Heart left ventricle (tissue), 16 donors: ENCODE data around the gene EFHC1. TPM values are rescaled to one million over a fixed set of nuclear protein-coding genes. Genes with fewer than 3 reads are reported as not detected.

Source experiments
- ATAC-seq, 4 donors: fragments of 200-7000 bp; cut with Tn5 transposase; one replicate each; pipeline ENCODE4 v1.9.1; 2020 to 2022; ENCODE audit warnings: moderate library complexity in 4 of 4, mild to moderate bottlenecking in 3 of 4, moderate number of reproducible peaks in 1 of 4
- DNase-seq, 5 donors: peaks; one replicate each; pipeline ENCODE4 v3.0.0-alpha.2; 2020
- H3K27ac ChIP-seq, 12 donors: fragments of 200-600 bp; sonication (generic) in 4 of 12; one replicate each; pipeline versions ENCODE4 v1.5.0 to v1.8.0; 2016 to 2022; ENCODE audit warnings: mild to moderate bottlenecking in 2 of 12
- H3K27me3 ChIP-seq, 9 donors: fragments of 200-600 bp; sonication (generic) in 2 of 9; one replicate each; pipeline versions ENCODE4 v1.5.1 to v1.8.0; 2016 to 2022; ENCODE audit warnings: mild to moderate bottlenecking in 3 of 9
- H3K36me3 ChIP-seq, 9 donors: fragments of 200-600 bp; sonication (generic) in 2 of 9; one replicate each; pipeline versions ENCODE4 v1.5.0 to v1.8.0; 2018 to 2022; ENCODE audit warnings: mild to moderate bottlenecking in 2 of 9
- H3K4me1 ChIP-seq, 12 donors: fragments of 200-600 bp; sonication (generic) in 4 of 12; one replicate each; pipeline versions ENCODE4 v1.5.0 to v1.8.0; 2016 to 2022; ENCODE audit warnings: mild to moderate bottlenecking in 3 of 12
- H3K4me3 ChIP-seq, 12 donors: fragments of 200-600 bp; sonication (generic) in 4 of 12; one replicate each; pipeline versions ENCODE4 v1.5.0 to v1.8.0; 2017 to 2022; ENCODE audit warnings: mild to moderate bottlenecking in 9 of 12, moderate library complexity in 4 of 12
- H3K9me3 ChIP-seq, 12 donors: fragments of 200-600 bp; sonication (generic) in 4 of 12; one replicate each; pipeline versions ENCODE4 v1.5.0 to v1.8.0; 2016 to 2022; ENCODE audit warnings: mild to moderate bottlenecking in 1 of 12
- CTCF ChIP-seq, 12 donors: fragments of 200-600 bp; sonication (generic) in 4 of 12; IDR thresholded peaks; one replicate each; pipeline versions ENCODE4 v1.5.0 to v1.8.0; 2018 to 2022; ENCODE audit warnings: antibody characterized with exemption in 12 of 12, mild to moderate bottlenecking in 5 of 12
- POLR2A ChIP-seq, 2 donors: fragments of 450-650 bp; IDR thresholded peaks; one replicate each; pipeline ENCODE4 v1.6.1; 2017; ENCODE audit warnings: antibody characterized with exemption in 2 of 2, mild to moderate bottlenecking in 2 of 2, moderate library complexity in 2 of 2
- WGBS, 4 donors: extraction: QIAGEN DNeasy Blood & Tissue Kit in 2 of 4; methylation state at CpG; one replicate each; pipeline versions ENCODE4 v1.1.5 to v1.1.7; 2013 to 2018; 5-methylcytosine and 5-hydroxymethylcytosine counted together
- intact Hi-C, 10 donors: fragments of 100-400 bp; cut with DNase I; formaldehyde crosslinking; loops; one replicate each; pipeline versions ENCODE4 v1.11.1 to v1.14.2; 2022
- polyA plus RNA-seq, 2 donors: library from polyadenylated mRNA; stranded (reverse); fragments of 200-250 nt; gene quantifications; one replicate each; pipeline ENCODE4 v1.2.3, GENCODE V29; 2013
- total RNA-seq, 9 donors: library from RNA; depleted of rRNA in 2 of 9; stranded (reverse); fragments of >200 nt in 2 of 9; fragmentation: NEBNext Ultra II Directional in 3 of 9; extraction: Animal tissue kit (Norgen Biotek cat#: 25700) in 3 of 9; gene quantifications; one replicate each; pipeline versions ENCODE4 v1.1.0 to v1.2.4, GENCODE V29; 2016 to 2023
- donor health status: ischemic (EF 13 %, LVEDD 7.1; RV severe dilation, severe dysfunction).
- donor health status: healthy with polysubstance abuse.
- donor health status: DM: no; HTN: yes; CAD: no.
- donor health status: DM: no; HTN: no; CAD: no.
- donor health status: ischemic (EF 25% LVEDD 6.9; RV normal size, moderate dysfunction).
- donor health status: ischemic (EF 25% LVEDD 5.7; RV mildly dilated, moderate dysfunction).
- donor health status: healthy.
- donor health status: DM: yes; HTN: yes; CAD: no.
- donor health status: ischemic (EF 35%, LVEDD 5.7; RV mildly dilated, moderate dysfunction).
- donor health status: nonischemic (EF 11% LVEDD 7.7; RV severe dilation, severe dysfunction).
- donor health status: DM: yes; HTN: yes; CAD: no.
- donor health status: PGD.
- donor health status: ischemic (EF 29% LVEDD 5.4; RV normal size, mild dysfunction).
- donor health status: nonischemic (EF 23%, LVEDD 6.1; RV moderate dilation, normal function).

EFHC1 gene
- total and polyA plus RNA-seq, 11 donors = 2.6 to 14.4 (median 4.3) TPM

GRCh38 chr6:52503323-52503747 is 83.2 kb downstream of the EFHC1 start:
- Histone ChIP-seq H3K4me3 (no peak overlapping the region), H3K27me3 (no peaks in the 10 kb centered on the region), H3K27ac (peak overlapping the region in 11 of 12 donors; percentile 65 to 88 (median 79)), H3K4me1 (peaks cover 11 to 77% (median 54%) of the 10 kb centered on the region in 12 donors), H3K36me3 (peaks cover 0 to 56% (median 47%) of the 10 kb centered on the region in 9 donors), H3K9me3 (no peaks in the 10 kb centered on the region)
- ATAC-seq (no peak), DNase-seq (peak in 3 of 5 donors; percentile 59 to 71 (median 66))
- TF ChIP-seq CTCF (IDR thresholded peaks at IDR 0.05) (peak in 4 of 12 donors; percentile 7 to 22 (median 15)), POLR2A (IDR thresholded peaks at IDR 0.05) (no peak)
- intact Hi-C loops = loop anchor here in 7 of 10 donors (5.0 kb wide), 6 partner anchors 69 to 159 kb away; partner anchors contain the start of genes TRAM2 (in 3 of the 7) and EFHC1 (in 1 of the 7)
- 52 to 70% (median 62%) methylated on average over 3 to 5 of the region's 5 CpGs for WGBS, 4 donors

GRCh38 chr6:52503851-52504781 is 84.0 kb downstream of the EFHC1 start:
- WGBS, 4 donors = 23 to 31% (median 28%) methylated on average over 9 to 24 of the region's 24 CpGs
- Histone ChIP-seq H3K4me1 (peaks cover 11 to 75% (median 47%) of the 10 kb centered on the region in 12 donors), H3K27me3 (no peaks in the 10 kb centered on the region), H3K36me3 (peaks cover 0 to 64% (median 55%) of the 10 kb centered on the region in 9 donors), H3K4me3 (no peak overlapping the region), H3K27ac (peak overlapping the region; percentile 50 to 88 (median 78)), H3K9me3 (no peaks in the 10 kb centered on the region)
- DNase-seq (peak; percentile 89 to 94 (median 92)), ATAC-seq (peak; percentile 84 to 90 (median 86))
- intact Hi-C loops = loop anchor here in 7 of 10 donors (1.0 to 5.0 kb wide), 8 partner anchors 68 to 158 kb away; partner anchors contain the start of genes TRAM2 (in 4 of the 7) and EFHC1 (in 1 of the 7)
- no peak for TF ChIP-seq CTCF (IDR thresholded peaks at IDR 0.05)
- TF ChIP-seq POLR2A (IDR thresholded peaks at IDR 0.05) = no peak

- 39 to 60% (median 48%) methylated on average over 2 to 10 of the region's 10 CpGs for WGBS, 4 donors
- TF ChIP-seq POLR2A (IDR thresholded peaks at IDR 0.05) (no peak), CTCF (IDR thresholded peaks at IDR 0.05) (no peak)
- DNase-seq (no peak), ATAC-seq (no peak)
- H3K4me1 ChIP-seq = peaks cover 11 to 75% (median 44%) of the 10 kb centered on the region in 12 donors
- intact Hi-C loops = loop anchor here in 8 of 10 donors (1.0 to 5.0 kb wide), 9 partner anchors 68 to 158 kb away; partner anchors contain the start of genes TRAM2 (in 4 of the 8) and EFHC1 (in 1 of the 8)
- H3K36me3 ChIP-seq = peaks cover 0 to 70% (median 61%) of the 10 kb centered on the region in 9 donors
- no peaks in the 10 kb centered on the region for H3K9me3 ChIP-seq
- no peaks in the 10 kb centered on the region for H3K27me3 ChIP-seq
- peak overlapping the region; percentile 50 to 88 (median 78) for H3K27ac ChIP-seq
- H3K4me3 ChIP-seq = no peak overlapping the region
These were observed 84.6 kb downstream of the EFHC1 start for GRCh38 chr6:52504782-52505136.
